Erythroblast (primary cell): ENCODE measurements around the gene TMEM51.

Source experiments
- GATA1 ChIP-seq: IDR thresholded peaks from 2 replicates; pipeline ENCODE4 v1.6.1; 2011; ENCODE audit warnings: low read depth, mild to moderate bottlenecking, control low read depth, low read length, moderate library complexity
- POLR2A ChIP-seq: IDR thresholded peaks from 2 replicates; pipeline ENCODE4 v1.6.1; 2011; ENCODE audit warnings: mild to moderate bottlenecking, low read length

DNA sequence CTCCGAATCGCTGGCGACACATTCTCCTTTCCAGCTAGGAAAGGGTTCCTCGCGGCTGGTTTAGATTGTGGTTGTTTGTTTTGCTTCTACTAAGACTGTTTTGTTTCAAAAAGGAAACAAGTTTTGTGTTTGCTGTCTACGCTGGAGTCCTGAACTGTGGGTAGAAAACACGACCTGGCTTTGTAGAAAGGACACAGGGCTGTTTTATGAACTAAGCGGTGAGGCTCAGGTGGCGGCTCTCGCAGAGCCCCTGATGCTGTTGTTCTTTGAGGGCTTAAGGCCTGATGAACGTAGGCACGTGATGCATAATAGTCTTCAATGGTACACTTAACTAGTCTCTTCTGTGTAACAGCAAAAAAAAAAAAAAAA, 66.5 kb downstream of the TMEM51 start:
- TF ChIP-seq POLR2A (no peak), GATA1 (no peak)
